Measurements from ENCODE around the gene MAPKAPK2.

GRCh38 chr1:206708882-206709281, 24.2 kb downstream of the MAPKAPK2 start:
- no peak for TF ChIP-seq POLR2A (IDR thresholded peaks at IDR 0.05; ENCODE audit: low read depth, low read length)
- no peak for TF ChIP-seq TAF1 (IDR thresholded peaks at IDR 0.05; ENCODE audit: low read depth, low read length)
- TF ChIP-seq POLR2AphosphoS5 (IDR thresholded peaks at IDR 0.05; ENCODE audit: low read depth, low read length) = no peak
- TF ChIP-seq SPI1 (IDR thresholded peaks at IDR 0.05; ENCODE audit: low read depth, low read length) = no peak
- TF ChIP-seq POU2F2 (IDR thresholded peaks at IDR 0.05; ENCODE audit: low read depth, low read length) = no peak
